Spleen (tissue), 7 donors: ENCODE measurements around the gene KCNQ1.

Source experiments
- POLR2AphosphoS5 ChIP-seq, 3 donors: sonication (generic); formaldehyde crosslinking; IDR thresholded peaks; one replicate each; pipeline ENCODE4 v1.5.1; 2017; ENCODE audit warnings: antibody characterized with exemption in 3 of 3
- TF ChIP-seq, protein P1 (sequence below), 11 experiments: fragments of 200-600 bp in 7 of 11; fragments of 450-650 bp in 4 of 11; sonication (generic) in 4 of 11; IDR thresholded peaks in 8 of 11; conservative IDR thresholded peaks in 3 of 11; 1 replicate in 7 of 11; 2 replicates in 4 of 11; pipeline versions ENCODE4 v1.4.0 to v1.8.0; 2016 to 2021; ENCODE audit warnings: antibody characterized with exemption in 11 of 11, inconsistent platforms in 4 of 11, mild to moderate bottlenecking in 1 of 11
- donor health status: DM: no; HTN: no; CAD: no; lungs with moderate emphysema.
- donor health status: DM: no; HTN: no; CAD: no.
- donor health status: DM: no; HTN: no; CAD: no.

DNA sequence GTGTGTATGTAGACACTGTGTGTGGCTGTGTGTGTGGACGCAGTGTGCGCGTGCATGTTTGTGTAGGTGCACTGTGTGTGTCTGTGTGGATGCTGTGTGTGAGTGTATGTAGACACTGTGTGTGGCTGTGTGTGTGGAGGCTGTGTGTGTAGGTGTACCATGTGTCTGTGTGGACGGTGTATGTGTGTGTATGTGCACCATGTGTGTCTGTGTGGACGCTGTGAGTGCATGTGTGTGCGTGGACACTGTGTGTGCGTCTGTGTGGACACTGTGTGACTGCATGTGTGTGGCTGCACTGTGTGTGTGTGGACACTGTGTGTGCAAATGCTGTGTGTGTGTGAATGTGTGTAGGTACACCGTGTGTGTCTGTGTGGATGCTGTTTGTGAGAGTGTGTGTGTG is 10.8 kb upstream of the KCNQ1 start:
- no peak for TF ChIP-seq POLR2AphosphoS5 (IDR thresholded peaks at IDR 0.05)
- TF ChIP-seq, protein P1, sequence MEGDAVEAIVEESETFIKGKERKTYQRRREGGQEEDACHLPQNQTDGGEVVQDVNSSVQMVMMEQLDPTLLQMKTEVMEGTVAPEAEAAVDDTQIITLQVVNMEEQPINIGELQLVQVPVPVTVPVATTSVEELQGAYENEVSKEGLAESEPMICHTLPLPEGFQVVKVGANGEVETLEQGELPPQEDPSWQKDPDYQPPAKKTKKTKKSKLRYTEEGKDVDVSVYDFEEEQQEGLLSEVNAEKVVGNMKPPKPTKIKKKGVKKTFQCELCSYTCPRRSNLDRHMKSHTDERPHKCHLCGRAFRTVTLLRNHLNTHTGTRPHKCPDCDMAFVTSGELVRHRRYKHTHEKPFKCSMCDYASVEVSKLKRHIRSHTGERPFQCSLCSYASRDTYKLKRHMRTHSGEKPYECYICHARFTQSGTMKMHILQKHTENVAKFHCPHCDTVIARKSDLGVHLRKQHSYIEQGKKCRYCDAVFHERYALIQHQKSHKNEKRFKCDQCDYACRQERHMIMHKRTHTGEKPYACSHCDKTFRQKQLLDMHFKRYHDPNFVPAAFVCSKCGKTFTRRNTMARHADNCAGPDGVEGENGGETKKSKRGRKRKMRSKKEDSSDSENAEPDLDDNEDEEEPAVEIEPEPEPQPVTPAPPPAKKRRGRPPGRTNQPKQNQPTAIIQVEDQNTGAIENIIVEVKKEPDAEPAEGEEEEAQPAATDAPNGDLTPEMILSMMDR (IDR thresholded peaks at IDR 0.05 in 8 of 11, conservative IDR thresholded peaks at IDR 0.05 in 3 of 11), result no peak
